CD4-positive, alpha-beta T cell treated with Interleukin-15 for 4 hours (primary cell): ENCODE data around the gene PRCC.
A peak's percentile ranks its signal among the peaks of the same experiment; 100 is the strongest.
"Not testable (repeated sequence)": the region's sequence is repeated elsewhere in the genome, so short reads cannot be mapped to it uniquely, and the experiment has no call there.

Experiments used
- DNase-seq: peaks from one replicate; pipeline ENCODE4 v3.0.0-alpha.2; 2020; ENCODE audit warnings: low spot score

PRCC gene

GRCh38 chr1:156744786-156745419, 22.4 kb upstream of the PRCC start:
- no peak for DNase-seq

DNA sequence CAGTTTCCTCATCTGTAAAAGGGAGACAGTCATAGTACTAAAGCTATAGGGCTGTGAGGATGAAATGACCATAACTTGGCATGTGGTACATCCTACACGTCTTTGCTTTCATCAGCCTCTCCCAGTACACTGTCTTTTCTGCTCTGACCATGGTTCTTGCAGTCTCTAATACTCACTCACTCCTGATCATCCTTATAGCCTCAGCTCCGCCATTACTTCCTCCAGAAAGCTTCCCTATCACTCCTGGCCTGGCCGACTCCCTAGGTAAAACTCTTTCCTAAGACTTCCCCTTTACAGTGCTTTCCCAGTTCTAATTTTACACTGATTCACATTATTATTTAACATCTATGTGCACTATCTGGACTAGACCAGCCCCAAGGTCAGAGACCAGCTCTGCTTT, 21.5 kb upstream of the PRCC start:
- no peak for DNase-seq

GRCh38 chr1:156746406-156746727, 21.0 kb upstream of the PRCC start:
- DNase-seq = no peak

DNA sequence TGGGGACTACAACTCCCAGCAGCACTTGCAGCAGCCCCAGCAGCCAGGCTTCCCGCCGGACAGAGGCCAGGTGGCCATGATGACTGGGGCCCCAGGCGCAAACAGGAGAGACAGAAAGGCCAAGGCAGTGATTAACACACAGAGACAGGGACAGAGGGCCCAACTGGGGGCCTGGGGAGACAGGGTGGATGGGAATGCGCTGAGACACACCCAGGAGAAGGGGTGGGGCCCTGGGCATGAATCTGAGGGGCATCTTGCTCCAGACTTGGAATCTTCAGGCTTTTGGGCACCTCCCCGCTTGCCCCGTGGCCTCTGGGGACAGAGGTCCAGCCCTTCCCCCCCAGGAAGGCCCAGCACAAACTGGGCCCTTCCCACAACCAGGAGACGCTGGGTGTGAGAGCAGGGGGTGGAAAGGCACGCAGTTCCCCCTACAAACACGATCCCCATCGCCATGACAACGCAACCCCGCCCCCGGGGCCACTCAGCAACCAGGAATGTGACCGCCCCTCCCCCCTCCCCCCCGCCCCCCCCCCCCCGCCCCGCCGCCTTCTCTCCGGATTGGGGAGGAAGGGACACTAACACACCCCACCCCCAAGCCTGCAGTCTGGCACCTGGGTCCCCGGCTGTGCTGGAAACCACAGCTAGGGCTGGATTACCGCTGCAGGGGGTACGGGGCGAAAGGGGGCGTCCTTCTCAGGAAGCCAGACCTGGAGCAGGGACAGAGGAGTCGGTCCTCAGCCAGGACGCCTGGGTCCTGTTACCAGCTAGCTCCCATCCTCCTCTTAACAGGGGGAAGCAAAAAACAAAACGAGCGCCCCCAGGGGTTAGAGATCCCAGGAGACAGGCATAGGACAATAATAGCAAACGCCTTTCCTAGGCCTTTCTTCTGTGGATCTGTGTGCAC, 20.4 kb upstream of the PRCC start:
- DNase-seq = peak; percentile 88

- DNase-seq = peak; percentile 47
Observed at GRCh38 chr1:156747742-156748669, 19.3 kb upstream of the PRCC start.

- no peak for DNase-seq
Observed at GRCh38 chr1:156748670-156749418, 18.5 kb upstream of the PRCC start.

DNA sequence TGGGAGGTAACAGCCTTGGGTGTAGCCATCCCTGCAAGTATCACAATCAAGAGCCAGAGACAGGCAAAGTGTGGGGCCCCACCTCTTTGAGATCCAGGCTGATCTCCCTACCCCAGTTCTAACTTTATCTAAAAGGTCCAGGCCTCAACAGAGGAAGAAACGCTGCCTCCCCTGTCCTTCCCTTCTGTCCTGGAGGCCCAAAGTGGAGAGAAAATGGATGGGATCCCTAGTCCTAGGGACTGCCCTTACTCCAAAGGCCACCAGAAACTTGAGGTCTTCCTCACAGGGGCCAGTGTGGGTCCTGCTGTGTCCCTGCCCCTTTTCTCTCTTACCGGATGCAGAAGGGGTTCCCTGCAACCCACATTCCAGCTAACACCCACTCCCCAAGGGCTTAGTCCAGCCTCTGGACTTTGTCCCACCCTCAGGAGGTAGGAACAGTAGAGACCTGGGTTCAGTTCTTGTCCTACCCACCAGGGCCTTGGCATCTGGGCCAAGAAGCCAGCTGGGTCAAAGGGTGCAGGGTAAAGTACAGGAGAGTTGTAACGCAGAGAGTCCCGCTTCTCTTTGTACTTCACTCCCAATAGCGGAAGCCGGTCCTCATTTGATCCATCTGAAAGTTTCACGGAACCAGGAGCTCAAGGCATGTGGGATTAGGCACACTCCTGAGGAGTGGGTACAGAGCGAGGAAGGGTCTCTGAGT, 17.8 kb upstream of the PRCC start:
- no peak for DNase-seq

DNA sequence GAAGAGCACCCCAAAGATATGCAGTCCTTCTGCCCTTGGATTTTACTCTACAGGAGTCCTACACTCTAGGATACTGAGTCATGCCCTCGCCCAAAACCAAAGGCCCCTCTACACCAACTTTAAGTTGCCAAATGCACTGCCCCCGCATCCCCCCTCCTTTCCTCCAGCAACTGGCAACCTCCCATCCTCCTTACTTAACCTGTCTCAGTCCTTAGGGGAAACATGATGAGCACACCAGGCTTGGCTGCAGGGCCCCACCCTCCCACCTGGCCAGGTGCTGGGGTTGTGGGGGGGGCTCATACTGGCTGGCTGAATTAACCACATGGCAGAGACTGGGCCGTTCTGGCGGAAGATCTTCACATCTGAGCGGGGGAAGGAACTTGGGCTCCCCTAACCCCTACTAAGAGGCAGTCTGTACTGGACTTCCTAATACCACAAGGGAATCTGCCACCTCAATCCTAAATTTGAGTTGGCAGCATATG, 17.1 kb upstream of the PRCC start:
- DNase-seq = peak; percentile 51

DNA sequence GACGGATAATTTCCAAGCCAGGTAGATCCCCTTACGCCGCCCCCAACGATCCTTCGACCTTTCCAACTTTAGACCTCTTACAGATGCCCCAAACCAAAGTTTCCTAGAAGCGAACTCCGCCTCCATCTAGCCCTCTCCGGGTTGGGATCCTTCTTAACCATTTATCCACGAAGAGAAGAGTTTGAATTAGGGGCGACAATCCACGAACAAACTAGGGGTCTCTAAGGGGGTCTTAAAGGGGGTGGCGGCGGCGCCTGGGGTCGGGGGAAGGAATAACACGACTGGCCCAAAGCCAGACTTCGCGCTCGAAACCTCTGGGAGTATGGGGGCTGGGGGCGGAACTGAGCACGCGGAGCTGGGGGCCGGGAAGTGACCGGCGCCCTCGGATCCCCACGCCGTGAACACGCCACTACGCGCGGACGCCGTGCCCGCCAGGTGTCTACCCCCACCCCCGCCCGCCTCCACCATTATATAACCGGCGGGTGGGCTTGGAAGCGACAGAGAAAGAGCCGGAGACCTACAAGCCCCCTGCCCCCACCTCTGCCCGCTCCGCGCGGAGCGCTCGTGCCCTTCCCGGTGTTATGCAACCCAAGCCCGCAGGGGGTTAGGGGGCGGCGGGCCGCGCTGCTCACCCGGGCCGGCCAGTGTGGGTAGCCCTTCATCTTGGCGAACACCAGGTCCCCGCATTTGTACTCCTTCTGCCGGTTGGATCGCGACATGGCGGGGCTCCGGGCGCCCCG, 16.5 kb upstream of the PRCC start:
- no peak for DNase-seq

DNA sequence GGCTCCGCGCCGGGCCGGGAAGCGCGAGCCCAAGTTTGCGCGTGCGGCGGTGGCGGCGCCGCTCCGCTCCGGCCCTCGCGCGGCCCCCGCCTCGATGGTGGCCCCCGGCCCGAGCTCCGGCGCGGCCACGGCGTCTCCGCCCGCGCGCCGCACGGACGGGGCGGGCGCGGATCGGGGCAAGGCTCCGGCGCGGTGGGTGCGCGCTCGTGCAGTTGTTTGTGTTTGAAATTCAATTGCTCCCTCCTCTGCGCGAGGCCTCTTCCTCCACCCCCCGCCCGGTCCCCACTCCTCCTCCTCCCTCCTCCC, 15.9 kb upstream of the PRCC start, which contains the start of gene HDGF:
Gene HDGF (minus strand): TSS at position 225 of the 306 bp plus-strand sequence. CDS start 246 bp downstream, outside the sequence.
- no peak for DNase-seq

DNA sequence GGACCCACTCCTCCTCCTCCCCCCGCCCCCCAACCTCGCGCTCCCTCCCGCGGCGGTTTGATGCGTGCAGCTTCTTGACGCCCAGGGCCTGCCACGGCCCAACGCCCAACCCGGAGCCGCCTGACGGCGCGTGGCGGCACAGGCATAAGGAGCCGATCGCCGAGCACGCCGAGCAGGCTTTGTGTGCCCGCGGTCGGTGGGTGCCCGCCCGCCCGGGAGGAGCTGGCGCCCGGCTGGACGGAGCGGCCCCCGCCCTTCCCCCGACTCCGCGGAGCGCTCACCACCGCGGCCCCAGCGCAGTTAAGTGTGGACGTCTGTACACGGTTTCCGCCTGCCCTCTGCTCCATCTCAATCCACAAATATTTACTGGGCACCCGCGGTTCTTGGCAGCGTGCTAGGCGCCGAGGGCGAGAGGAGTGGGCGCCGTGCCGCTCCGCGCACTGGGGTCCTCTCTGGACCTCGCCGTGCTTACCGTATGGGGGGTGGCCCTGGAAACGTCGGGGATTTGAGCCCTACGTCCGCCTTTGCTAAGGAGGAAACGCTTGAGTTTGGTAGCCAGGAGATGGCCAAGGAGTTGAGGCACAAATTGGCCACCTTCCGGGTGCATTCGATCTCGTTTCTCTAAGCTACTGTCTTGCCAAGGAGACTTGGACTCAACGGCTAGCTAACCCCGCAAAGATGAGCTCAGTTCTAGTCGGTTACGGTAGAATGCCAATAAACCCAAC, 15.4 kb upstream of the PRCC start:
- DNase-seq = peak; percentile 97

GRCh38 chr1:156752843-156753482, 14.4 kb upstream of the PRCC start:
- no peak for DNase-seq

- no peak for DNase-seq
Observed at GRCh38 chr1:156754219-156754618, 13.1 kb upstream of the PRCC start.

- DNase-seq = no peak
Observed at GRCh38 chr1:156755527-156755950, 11.8 kb upstream of the PRCC start.

DNA sequence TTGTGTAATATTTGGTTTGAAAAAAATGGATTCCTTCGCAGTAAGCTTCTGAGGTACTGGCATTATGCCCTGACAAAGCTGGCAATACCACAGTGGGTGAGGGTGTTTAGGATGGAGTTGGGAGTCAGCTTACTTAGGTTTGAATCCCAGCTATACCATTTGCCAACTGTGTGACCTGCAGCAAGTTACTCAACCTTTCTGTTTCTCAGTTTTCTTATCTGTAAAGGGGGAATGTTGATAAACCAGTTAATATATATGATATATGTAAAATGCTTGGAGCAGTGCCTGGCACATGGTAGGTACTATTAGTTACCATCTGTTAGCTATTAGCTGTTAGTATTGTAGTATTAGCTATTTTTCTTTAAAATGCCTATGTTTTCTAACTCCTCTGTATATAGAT, 11.0 kb upstream of the PRCC start:
- DNase-seq = no peak

DNA sequence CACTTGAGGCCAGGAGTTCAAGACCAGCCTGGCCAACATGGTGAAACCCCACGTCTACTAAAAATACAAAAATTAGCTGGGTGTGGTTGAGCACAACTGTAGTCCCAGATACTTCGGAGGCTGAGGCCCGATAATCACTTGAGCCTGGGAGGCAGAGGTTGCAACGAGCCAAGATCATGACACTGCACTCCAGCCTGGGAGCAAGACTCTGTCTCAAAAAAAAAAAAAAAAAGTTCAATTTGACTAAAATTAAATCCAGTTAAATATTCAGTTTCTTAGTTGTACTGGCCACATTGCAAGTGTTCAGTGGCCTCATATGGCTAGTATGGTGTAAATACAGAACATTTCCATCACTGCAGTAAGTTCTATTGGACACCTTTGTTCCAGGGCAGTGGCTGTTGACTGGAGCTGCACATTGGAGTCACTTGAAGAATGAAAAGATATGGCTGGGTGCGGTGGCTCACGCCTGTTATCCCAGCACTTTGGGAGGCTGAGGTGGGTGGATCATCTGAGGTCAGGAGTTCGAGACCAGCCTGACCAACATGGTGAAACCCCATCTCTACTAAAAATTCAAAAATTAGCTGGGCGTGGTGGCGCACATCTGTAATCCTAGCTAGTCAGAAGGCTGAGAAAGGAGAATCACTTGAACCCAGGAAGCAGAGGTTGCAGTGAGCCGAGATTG, 9.6 kb upstream of the PRCC start:
- not testable (repeated sequence) for DNase-seq

GRCh38 chr1:156760092-156760795, 7.1 kb upstream of the PRCC start:
- DNase-seq = no peak

- no peak for DNase-seq
Observed at GRCh38 chr1:156760796-156761104, 6.6 kb upstream of the PRCC start.
